Measurements from ENCODE around the gene C20orf173.
"Not testable (repeated sequence)": the region's sequence is repeated elsewhere in the genome, so short reads cannot be mapped to it uniquely, and the experiment has no call there.

C20orf173 gene

GRCh38 chr20:35529552-35529951, at the start of gene C20orf173:
Gene C20orf173, minus strand, starts transcription at chr20:35529652. Its CDS starts 279 bp downstream, at chr20:35529373.
- no peak for DNase-seq

- DNase-seq, result no peak
Observed at GRCh38 chr20:35579196-35579595, 49.7 kb upstream of the C20orf173 start.

GRCh38 chr20:35578469-35578868, 49.0 kb upstream of the C20orf173 start:
- DNase-seq, result no peak

GRCh38 chr20:35576816-35577215, 47.4 kb upstream of the C20orf173 start:
- no peak for DNase-seq

GRCh38 chr20:35575958-35576357, 46.5 kb upstream of the C20orf173 start:
- no peak for DNase-seq

- no peak for DNase-seq
Observed at GRCh38 chr20:35572838-35573237, 43.4 kb upstream of the C20orf173 start.

GRCh38 chr20:35571555-35571954, 42.1 kb upstream of the C20orf173 start:
- no peak for DNase-seq

GRCh38 chr20:35568645-35569044, 39.2 kb upstream of the C20orf173 start:
- DNase-seq, result peak in 1 of 2 experiments; percentile 31

GRCh38 chr20:35564905-35565304, 35.5 kb upstream of the C20orf173 start:
- DNase-seq, result no peak

- no peak for DNase-seq
Observed at GRCh38 chr20:35563834-35564233, 34.4 kb upstream of the C20orf173 start.

- no peak for DNase-seq
Observed at GRCh38 chr20:35562541-35563110, 33.2 kb upstream of the C20orf173 start.

GRCh38 chr20:35561671-35562070, 32.2 kb upstream of the C20orf173 start:
- DNase-seq, result no peak

GRCh38 chr20:35561268-35561667, 31.8 kb upstream of the C20orf173 start:
- peak; percentile 56 to 69 for DNase-seq

GRCh38 chr20:35560541-35560940, 31.1 kb upstream of the C20orf173 start:
- DNase-seq, result no peak

- no peak for DNase-seq
Observed at GRCh38 chr20:35560105-35560511, 30.7 kb upstream of the C20orf173 start.

GRCh38 chr20:35559042-35559693, 29.7 kb upstream of the C20orf173 start:
- no peak for DNase-seq

- no peak for DNase-seq
Observed at GRCh38 chr20:35558451-35558850, 29.0 kb upstream of the C20orf173 start.

GRCh38 chr20:35556871-35557270, 27.4 kb upstream of the C20orf173 start:
- no peak for DNase-seq

GRCh38 chr20:35555951-35556645, 26.6 kb upstream of the C20orf173 start:
- no peak for DNase-seq

GRCh38 chr20:35555461-35555860, 26.0 kb upstream of the C20orf173 start:
- DNase-seq, result not testable (repeated sequence)

GRCh38 chr20:35552914-35553313, 23.5 kb upstream of the C20orf173 start:
- no peak for DNase-seq

GRCh38 chr20:35551503-35551902, 22.1 kb upstream of the C20orf173 start:
- DNase-seq, result no peak

- no peak for DNase-seq
Observed at GRCh38 chr20:35547329-35547728, 17.9 kb upstream of the C20orf173 start.

GRCh38 chr20:35546127-35546526, 16.7 kb upstream of the C20orf173 start:
- no peak for DNase-seq

All from Kasumi-1 (cell line).